Glomerular visceral epithelial cell (primary cell): ENCODE measurements around the gene ZNF789.
"Not testable (repeated sequence)": the region's sequence is repeated elsewhere in the genome, so short reads cannot be mapped to it uniquely, and the experiment has no call there.

Source experiments
- DNase-seq: peaks from one replicate; pipeline ENCODE4 v3.0.0-alpha.2; 2016; ENCODE audit errors: extremely low spot score

ZNF789 gene

DNA sequence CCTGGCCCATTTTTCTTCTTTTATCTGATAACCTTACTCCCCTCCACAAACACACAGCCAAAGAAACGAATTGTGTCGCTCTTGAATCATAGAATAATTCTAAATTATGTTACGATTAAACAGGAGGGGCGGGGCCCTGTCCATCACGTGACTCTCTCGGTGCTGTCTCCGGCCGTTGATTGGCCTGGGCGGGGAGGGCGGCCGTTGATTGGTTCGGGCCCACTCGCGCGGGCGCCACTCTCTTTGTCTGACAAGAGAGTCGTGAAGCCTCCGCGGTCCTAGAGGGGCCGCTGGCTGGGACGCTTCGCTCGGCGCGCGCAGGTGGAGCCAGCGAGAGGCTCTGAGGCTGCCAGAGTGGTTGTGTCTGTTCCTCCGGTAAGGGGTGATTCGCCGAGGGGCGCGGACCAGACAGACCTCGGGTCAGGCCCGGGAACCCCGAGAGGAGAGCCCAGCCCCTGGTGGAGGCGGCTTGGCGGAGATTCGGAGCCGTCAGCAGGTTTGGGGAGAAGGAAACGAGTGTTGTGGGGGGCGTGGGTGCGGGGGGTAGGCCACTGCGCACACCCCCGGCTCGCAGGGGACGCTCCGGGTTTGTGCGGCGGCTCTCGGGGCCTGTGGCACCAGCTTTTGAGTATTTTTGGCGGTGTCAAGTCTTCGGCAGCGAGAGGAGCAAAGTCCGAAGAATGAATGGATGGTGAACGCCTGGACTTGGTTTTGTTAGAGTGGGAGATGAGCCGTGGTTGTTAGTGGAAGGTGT lies at the start of gene ZNF789:
Gene ZNF789 (plus strand): TSS at position 330 of the 754 bp plus-strand sequence. CDS start 3,567 bp downstream, outside the sequence.
- peak; percentile 94 for DNase-seq

DNA sequence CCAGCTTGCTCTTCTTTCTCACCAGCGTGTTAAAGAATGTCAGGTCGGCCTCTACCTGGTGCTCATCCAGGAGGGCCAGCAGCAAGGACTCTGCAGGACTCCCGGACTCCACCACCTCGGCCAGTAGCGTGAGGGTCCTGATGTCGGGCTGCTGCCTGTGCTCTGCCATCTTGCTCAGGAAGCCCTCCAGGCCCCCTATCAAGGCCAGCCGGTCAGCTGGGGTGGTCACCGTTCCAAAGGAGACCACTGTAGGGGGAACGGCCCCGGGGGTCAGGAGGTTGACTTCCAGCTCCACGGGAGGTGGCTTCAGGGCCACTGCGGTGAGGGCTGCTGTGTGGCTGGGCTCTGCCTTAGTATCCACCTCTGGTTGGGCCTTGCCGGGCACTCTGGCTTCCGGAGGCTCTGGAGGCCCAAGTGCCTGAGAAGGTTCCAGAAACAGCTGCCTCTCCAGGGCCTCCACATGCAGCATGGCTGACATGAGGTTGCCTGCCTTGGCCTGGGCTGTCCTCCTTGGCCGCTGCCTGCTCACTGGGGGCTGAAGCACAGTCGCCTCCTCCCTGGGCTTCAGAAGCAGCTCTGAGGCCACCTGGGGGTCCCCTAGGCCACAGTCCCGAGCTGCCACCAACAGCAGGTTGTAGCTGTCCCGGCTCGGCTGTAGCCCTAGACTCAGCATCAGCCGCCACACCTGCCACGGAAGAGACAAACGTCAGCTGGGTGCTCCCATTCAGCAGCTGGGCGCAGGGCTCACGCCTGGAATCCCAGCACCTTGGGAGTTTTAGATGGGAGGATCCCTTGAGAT lies 47.6 kb upstream of the ZNF789 start:
- no peak for DNase-seq

DNA sequence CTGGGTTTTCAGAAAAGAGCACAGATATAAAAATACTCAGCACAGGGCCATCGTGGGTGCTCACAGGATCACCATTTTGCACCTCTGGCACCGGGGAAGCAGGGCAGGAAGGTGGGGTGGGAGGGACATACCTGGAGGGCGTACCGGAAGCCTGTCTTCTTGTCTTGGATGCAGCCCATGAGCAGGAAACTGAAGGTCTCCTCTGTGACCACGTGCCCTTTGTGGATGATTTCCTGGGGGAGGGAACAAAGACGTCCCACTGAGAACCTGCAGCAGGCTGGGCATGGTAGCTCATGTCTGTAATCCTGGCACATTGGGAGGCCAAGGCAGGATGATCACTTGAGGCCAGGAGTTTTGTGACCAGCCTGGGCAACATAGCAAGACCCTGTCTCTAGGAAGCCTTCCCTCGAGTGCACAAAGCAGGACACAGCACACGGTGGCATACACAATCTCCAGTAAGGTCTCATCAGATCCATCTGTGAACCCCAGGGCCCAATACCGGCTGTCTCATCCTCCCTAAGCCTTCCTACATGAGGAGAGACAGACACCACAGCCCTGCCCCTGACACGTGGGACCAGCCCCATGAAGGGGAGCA lies 43.6 kb upstream of the ZNF789 start:
- DNase-seq, result no peak

DNA sequence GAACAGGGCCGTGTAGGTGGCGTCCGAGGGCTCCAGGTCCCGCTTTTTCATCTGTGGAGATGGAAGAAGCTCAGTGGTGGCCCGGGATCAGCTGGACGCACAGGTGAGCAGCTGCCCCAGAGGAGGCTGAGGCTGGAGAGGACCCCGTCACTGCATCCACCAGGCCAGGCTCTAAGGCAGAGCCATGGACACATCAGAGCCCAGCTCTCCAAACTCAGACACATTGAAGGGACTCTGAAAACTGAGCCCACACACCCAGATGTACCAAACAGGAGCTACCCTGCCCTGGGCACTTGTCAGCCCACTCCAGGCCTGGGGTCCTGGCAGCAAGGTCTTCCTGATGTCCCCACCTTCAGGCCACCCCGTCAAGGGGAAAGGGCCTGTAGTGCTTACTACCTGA lies 42.9 kb upstream of the ZNF789 start:
- no peak for DNase-seq

DNA sequence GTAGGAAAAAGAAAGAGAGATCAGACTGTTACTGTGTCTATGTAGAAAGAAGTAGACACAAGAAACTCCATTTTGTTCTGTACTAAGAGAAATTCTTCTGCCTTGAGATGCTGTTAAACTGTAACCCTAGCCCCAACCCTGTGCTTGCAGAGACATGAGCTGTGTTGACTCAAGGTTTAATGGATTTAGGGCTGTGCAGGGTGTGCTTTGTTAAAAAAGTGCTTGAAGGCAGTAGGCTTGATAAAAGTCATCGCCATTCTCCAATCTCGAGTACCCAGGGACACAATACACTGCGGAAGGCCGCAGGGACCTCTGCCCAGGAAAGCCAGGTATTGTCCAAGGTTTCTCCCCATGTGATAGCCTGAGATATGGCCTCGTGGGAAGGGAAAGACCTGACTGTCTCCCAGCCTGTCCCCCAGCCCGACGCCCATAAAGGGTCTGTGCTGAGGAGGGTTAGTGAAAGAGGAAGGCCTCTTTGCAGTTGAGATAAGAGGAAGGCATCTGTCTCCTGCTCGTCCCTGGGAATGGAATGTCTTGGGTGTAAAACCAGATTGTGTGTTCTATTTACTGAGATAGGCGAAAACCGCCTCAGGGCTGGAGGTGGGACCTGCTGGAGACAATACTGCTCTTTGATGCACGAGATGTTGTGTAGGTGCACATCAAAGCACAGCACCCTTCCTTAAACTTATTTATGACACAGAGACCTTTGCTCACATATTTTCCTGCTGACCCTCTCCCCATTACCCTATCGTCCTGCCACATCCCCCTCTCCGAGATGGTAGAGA lies 40.7 kb upstream of the ZNF789 start:
- not testable (repeated sequence) for DNase-seq

DNA sequence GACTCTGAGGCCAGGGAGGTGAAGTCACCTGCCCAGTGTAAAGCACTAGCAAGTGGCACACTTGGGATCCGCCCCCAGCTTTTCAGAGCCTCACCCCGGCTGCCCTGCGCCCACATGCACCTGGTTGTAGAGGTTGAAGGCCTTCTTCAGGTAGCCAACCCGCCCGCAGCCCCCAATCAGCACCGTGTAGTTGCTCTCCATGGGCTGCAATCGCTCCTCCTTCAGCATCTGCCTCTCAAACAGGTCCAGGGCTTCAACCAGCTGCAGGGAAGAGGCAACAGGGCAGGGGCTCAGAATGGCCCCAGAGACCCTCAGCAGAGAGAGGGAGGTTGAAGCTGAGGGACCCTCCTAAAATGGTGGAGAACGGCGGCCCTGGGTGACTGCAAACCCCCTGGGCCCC lies 39.5 kb upstream of the ZNF789 start:
- no peak for DNase-seq

DNA sequence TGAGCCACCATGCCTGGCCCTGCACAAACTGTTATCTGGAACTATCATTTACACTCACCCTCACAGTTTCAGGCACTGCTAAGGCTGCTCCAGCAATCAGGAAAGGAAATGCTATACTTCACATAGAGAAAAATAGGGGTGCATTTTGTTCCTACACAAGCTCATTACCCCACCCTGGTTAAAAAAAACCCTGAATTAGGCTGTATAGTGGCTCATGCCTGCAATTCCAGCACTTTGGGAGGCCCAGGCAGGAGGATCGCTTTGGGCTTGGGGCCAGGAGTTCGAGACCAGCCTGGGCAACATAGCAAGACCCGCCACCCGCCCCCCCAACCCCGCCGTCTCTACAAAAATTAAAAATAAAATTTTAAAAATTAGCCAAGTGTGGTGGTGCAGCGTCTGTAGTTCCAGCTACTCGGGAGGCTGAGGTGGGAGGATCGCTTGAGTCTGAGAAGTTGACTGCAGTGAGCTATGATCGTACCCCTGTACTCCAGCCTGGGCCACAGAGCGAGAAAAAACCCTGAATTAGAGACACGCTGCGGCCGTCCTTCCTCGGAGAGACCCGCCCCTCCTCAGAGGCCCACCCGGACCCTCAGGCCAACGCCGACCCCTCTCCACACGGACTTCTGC lies 34.6 kb upstream of the ZNF789 start:
- no peak for DNase-seq

DNA sequence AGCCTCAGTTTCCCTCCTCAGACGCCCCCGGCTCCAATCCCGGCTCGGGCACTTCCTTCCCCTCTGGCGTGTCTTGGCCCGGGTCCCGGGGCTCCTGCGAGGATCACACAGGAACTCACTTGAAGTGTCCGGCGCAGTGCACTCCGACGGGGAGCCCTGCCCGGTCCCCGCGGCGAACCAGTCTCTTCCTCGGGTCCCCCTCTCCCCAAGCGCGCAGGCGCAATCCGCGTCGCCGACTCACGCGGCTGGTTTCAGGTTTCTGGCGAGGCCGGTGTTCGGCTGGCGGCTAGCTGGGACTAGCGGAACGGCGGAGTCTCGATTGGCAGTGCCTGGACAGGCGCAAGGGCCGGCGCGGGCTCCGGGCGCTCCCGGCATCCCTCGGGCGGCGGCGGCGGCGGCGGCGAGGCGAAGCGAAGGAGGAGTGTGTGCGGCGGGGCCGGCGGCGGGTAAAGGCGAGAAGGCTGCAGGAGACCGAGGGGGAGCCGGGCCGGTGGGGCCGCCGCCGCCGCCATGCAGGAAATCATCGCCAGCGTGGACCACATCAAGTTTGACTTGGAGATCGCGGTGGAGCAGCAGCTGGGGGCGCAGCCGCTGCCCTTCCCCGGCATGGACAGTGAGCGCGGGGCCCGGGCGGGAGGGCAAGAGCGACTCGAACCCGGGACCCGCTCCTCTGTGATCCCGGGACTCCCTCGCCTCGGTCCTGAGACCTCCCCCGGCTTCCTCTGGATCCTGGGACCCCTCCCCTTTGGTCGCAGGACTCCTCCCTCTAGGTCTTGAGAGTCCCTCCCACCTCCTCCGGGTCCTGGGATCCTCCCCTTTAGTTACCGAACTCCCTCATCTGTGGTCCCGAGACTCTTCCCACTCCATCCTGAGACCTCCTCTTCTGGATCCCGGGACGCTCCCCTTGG lies 33.9 kb upstream of the ZNF789 start, which contains the start of the genes CPSF4 and PTCD1:
Gene CPSF4 (plus strand): TSS at position 371 of the 908 bp plus-strand sequence. CDS start 140 bp downstream, at position 511.
Gene PTCD1 (minus strand): TSS at position 226 of the 908 bp plus-strand sequence. CDS start 3,556 bp downstream, outside the sequence.
- DNase-seq, result peak; percentile 93

DNA sequence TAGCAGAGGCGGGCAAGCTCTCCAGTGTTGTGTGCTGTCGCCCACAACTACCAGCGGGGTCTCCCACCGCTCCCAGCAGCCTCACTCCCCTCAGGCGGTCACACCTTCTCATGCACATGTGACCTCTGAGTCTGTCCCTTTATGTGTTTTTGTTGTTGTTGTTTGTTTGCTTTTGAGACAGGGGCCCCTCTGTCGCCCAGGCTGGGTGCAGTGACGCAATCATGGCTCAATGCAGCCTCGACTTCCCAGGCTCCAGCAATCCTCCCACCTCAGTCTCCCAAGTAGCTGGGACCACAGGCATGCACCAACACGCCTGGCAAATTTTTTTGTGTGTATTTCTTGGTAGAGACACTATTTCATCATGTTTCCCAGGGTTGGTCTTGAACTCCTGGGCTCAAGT lies 32.5 kb upstream of the ZNF789 start:
- no peak for DNase-seq

DNA sequence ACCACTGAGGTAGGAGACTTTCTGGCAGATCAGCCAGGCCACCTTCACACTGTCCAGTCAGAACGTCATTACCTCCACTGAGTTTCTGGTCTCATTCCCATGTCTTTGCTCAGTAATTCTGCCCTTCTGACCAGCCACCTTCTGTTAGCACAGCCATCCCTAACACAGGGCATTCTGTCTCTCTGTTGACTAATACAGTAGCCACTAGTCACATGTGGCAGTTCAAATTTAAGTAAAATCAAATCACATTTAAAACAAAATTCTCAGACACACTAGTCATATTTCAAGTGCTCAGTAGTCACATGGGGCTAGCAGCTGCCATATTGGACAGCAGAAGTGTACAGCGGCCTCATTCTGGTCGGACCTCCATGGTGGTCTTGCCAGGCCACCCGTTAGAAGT lies 26.6 kb upstream of the ZNF789 start:
- DNase-seq, result no peak

DNA sequence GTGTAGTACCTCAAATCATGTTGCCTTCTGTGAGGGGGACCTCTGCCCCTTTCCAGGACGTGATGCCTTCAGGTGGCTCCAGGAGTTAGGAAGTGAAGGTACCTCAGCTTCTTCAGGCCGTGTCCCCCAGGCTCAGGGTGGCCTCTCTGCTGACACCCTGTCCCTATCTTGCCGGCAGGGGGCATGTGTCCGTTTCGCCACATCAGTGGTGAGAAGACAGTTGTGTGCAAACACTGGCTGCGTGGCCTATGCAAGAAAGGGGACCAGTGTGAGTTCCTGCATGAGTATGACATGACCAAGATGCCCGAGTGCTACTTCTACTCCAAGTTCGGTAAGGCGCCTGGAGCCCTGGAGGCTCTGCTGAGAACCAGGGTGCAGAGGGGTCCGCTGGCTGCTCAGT lies 24.7 kb upstream of the ZNF789 start:
- no peak for DNase-seq

DNA sequence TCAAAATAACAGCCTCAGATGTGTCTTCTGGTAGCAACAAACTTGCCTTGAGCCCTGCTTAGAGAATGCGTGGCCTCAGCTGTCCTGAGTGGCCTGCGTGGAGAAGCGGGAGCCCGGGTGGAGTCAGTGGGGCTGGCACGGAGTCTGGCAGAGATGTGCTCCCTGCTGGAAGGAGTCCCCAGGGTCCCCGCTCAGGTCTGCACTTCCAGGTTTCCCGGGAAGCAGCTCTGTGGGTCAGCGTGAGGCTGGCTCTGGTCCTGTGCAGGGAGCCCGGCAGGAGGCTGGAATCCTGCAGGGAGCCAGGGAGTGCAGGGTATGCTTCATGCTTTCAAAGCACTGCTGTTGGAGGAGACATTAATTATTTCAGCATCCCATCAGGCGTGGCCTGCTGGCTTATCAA lies 23.8 kb upstream of the ZNF789 start:
- DNase-seq, result no peak

DNA sequence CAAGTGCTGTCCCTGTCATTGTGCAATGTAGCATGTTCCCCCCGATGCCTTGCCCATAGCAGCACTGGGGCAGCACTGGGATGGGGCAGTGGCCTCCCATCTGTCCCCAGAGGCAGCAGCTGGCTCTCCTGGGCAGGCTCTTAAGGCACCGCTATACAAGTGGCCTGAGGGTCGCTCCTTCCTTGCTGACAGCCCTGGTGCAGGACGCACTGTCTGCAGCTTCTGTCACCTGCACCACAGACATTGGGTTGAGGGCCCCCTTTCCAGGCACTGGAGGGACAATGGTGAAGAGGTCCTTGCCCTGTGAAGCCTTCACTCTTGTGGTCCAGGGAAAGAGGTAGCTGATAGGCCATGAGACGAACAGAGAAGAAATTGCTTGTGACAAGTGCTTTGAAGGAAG lies 23.4 kb upstream of the ZNF789 start:
- DNase-seq, result no peak

DNA sequence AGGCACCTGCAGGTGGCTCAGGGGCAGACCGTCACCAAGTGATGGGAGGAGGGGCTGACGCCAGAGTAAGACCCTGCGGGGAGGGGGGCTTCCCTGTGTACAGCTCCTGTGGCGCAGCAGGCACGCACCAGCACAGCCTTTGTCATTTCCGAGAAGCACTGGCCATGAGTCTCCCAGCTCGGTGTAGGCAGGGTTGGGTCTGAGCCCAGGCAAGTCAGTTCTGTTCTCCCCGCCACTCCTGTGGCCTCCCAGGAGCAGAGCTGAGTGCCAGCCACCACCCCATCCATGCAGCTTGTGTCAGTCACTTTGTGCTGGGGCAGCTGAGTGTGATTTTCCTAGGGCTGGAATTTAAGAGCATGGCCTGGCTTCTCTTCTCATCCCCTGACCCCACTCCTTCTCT lies 20.8 kb upstream of the ZNF789 start:
- no peak for DNase-seq

DNA sequence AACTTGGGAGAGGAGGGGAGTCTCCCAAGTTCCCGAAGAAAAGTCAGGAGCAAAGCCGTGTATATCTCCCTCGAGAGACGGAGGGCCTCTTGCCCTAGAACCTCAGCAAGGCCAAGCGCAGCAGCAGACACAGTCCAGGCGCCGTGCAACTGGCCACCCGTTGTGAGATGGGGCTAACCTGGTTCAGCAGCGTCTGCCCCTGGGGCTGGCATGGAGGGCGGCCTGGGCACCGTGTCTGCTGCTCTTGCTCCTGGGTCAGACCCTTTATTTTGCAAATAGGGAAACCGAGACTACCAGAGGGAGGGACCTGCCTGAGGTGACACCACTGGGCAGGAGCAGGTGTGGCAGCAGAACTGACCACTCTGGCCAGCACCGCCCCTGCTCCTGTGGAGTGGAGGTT lies 20.1 kb upstream of the ZNF789 start:
- DNase-seq, result no peak

DNA sequence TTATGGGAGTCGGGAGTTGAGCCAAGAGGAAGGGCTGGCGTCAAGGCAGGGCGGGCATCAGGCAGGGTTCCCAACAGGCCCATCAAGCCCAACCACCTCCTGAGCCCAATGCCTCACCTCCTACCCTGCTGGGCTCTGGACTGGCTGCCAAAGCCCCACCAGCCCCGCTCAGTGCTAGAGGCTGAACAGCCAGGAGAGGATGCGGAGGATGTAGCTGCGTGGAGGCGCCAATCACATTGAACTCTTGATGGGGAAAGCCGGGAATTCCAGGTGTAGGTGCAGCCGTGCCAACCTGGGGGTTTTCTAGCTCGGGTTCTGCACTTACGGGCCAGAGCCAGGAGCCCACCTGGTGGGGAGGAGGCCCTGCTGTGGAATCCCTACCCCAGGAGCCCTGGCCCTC lies 19.6 kb upstream of the ZNF789 start:
- DNase-seq, result no peak

DNA sequence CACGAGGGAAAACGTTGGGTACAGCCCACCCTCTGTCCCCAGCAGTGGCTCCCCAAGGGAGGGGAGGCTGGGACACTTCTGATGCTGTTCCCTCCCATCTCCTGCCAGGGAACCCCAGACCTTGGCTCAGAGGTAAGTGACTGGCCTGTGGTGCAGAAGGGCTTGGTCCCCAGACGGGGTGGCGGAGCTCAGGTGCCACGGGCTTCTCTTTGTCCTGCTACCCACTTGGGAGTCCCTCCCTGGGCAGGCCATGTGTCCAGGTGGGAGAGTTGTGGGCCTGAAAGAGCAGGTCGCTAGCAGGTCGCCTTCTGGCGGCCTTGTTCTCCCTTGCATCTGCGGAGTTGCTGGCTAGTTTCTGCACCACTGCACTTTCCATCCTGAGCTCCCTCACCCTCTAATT lies 16.8 kb upstream of the ZNF789 start:
- DNase-seq, result no peak

DNA sequence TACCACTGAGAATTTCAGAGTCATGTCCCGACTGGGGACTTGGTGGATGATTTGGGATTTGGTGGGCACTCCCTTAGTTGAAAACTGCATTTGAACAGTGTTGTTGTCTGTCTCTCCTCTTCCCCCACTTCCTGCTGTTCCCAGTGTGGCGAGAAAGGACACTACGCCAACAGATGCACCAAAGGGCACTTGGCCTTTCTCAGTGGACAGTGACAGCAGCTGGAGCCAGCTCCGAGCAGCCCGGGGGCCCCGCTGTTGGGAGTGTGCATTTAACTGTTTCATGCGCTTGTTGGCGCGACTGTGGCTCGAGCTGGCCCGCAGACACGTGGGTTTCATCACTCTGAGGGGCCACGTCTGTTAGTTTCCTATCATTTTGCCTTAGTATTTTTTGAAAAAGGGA lies 16.4 kb upstream of the ZNF789 start:
- no peak for DNase-seq

DNA sequence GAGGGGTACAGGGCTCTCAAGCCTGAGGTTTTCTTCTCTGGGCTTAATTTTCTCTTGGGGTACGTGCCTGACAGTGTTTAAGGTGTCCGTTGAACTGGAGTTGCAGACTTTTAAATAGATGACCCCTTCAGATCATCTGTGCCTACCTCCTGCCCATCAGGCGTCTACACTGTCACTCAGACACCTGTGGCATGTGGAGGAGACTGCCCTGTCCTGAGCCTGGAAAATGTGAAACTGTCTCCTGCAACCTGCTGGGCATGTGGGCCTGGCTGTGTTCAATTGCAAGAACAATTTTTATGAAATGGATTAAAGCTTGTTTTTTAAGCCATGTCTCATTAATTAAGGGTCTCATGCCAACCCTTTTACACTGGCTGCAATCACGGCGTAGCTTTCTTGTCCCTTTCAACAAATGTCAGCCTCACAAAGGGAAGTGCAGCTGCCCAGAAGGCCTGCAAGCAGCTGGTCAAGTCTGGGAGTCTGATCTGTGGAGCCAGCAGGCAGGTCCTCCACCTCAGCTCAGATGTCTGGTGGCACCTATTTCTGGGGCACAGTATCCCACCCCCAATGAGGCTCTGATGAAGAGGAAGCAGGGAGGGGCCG lies 15.5 kb upstream of the ZNF789 start:
- DNase-seq, result no peak
